ENCODE data around the gene AVP.
A peak's percentile ranks its signal among the peaks of the same experiment; 100 is the strongest.

The AVP gene

GRCh38 chr20:3047486-3048419 lies 36.8 kb downstream of the AVP start:
- no peak for DNase-seq

- peak; percentile 57 for DNase-seq
Observed at GRCh38 chr20:3046677-3047462, 37.7 kb downstream of the AVP start.

- DNase-seq, result peak; percentile 86
Observed at GRCh38 chr20:3045816-3046676, 38.5 kb downstream of the AVP start, which contains the start of gene MRPS26. Gene MRPS26, plus strand, starts transcription at chr20:3046052. Its CDS starts 17 bp downstream, at chr20:3046069.

- DNase-seq, result peak; percentile 86
Observed at GRCh38 chr20:3045042-3045815, 39.3 kb downstream of the AVP start.

- DNase-seq, result no peak
Observed at GRCh38 chr20:3044336-3044965, 40.1 kb downstream of the AVP start.

- no peak for DNase-seq
Observed at GRCh38 chr20:3043322-3043721, 41.2 kb downstream of the AVP start, which contains the start of gene GNRH2. Gene GNRH2, plus strand, starts transcription at chr20:3043622. Its CDS starts 793 bp downstream, at chr20:3044415.

- DNase-seq, result peak; percentile 24
Observed at GRCh38 chr20:3042625-3043024, 41.9 kb downstream of the AVP start.

- peak; percentile 34 for DNase-seq
Observed at GRCh38 chr20:3041854-3042409, 42.6 kb downstream of the AVP start.

GRCh38 chr20:3040086-3040485 lies 44.4 kb downstream of the AVP start:
- DNase-seq, result no peak

- no peak for DNase-seq
Observed at GRCh38 chr20:3039426-3039825, 45.1 kb downstream of the AVP start.

GRCh38 chr20:3038454-3038853 lies 46.1 kb downstream of the AVP start:
- no peak for DNase-seq

GRCh38 chr20:3037654-3038053 lies 46.9 kb downstream of the AVP start:
- DNase-seq, result no peak

- no peak for DNase-seq
Observed at GRCh38 chr20:3032624-3033023, 51.9 kb downstream of the AVP start.

Measured in COR-L47 (cell line).